HG03139 (cell line): ENCODE results near the gene CERS2.

ENCODE experiments used
- ATAC-seq: cut with Tn5 transposase; IDR thresholded peaks from one replicate; pipeline ENCODE4 v1.9.1; 2021; ENCODE audit not compliant: unreplicated experiment

The CERS2 gene, protein sequence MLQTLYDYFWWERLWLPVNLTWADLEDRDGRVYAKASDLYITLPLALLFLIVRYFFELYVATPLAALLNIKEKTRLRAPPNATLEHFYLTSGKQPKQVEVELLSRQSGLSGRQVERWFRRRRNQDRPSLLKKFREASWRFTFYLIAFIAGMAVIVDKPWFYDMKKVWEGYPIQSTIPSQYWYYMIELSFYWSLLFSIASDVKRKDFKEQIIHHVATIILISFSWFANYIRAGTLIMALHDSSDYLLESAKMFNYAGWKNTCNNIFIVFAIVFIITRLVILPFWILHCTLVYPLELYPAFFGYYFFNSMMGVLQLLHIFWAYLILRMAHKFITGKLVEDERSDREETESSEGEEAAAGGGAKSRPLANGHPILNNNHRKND

DNA sequence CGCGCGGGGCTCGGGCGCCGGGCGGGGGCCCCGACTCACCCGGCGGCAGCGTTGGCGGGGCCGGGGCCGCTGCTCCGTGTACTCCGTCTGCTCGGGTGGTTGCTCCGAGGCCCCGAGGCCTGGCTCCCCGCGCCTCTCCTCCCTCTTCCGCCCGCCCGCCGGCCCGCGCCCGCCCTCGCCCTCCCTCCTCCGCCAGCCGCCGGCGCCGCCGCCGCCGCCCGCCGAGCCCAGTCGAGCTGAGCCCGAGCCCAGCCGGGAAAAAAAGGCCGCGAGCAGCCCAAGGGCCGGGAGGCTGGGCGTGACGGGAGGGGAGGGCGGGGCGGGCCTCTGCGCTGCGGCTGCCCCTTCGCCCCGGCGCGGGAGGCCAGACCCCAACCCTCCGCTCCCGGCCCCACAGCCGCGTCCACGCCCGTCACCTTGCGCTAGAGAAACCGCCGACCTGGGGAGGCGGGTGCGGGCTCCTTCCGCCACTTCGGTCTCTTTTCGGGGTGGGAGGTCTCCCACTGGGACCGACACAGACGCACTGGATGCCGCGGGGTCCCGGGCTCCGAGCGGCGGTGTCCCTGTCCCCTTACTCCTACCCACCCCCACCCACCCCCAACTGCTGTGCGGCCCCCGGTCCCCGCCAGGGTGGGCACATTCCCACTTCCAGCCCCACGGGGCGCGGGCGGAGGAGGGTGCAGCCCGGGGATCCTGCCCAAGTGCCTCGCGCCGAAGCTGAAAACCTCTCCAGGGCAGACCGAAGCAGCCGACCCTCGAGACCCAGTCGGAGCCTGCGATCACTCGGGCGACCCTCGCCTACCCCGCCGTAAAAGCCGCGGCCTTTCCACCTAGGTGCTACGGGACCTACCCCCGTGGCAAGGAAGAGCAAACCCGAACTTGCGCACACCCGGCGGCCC is at the start of gene CERS2:
CERS2 (minus strand) TSS at position 256 of the 899 bp plus-strand sequence. CDS start 5,745 bp downstream, outside the sequence.
- no peak for ATAC-seq

DNA sequence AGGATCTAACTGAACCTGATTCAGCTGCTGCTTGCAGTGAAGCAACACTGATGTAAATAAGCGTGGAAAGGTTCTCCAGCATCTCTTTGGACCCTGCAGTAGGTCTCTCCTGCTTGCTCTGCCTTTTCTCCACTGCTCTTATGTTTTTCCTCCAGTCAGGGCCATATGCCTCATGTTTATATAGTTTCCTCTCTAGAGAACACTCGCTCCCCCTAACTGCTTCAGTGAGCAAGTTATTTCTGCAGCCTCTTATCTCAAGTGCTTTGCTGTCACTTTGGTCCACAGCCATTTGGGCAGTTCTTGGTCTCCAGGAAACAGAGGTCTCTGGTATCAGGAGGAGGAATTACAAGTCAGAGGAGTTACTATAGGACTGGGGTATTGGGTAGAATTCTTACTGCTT is 38.9 kb upstream of the CERS2 start:
- no peak for ATAC-seq

DNA sequence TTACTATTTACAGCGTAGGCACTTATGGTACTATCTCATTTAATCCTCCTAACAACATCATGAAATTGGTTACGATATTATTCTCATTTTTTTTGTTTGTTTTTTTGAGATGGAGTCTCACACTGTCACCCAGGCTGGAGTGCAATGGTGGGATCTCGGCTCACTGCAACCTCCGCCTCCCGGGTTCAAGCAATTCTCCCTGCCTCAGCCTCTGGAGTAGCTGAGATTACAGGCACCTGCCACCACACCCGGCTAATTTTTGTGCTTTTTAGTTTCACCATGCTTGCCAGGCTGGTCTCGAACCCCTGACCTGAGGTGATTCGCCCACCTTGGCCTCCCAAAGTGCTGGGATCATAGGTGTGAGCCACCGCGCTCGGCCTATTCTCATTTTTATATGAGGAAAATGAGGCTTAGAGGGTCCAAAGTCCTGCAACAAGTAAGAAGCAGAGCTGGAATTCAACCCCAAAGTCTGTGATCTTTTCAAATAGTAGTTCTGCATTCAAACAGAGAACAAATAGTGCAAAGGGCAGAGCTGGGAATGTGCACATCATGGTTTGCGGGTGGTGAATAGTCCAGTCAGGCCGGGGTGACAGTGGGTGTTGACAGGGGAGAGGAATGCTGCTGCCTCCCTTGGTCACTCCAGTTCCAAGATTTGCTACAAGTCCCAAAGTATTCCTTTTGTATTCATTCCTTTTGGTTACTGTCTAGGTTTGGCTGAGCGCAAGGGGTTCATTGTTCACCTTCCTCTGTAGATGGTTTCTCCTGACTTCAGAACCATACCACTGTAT is 38.2 kb upstream of the CERS2 start:
- no peak for ATAC-seq

DNA sequence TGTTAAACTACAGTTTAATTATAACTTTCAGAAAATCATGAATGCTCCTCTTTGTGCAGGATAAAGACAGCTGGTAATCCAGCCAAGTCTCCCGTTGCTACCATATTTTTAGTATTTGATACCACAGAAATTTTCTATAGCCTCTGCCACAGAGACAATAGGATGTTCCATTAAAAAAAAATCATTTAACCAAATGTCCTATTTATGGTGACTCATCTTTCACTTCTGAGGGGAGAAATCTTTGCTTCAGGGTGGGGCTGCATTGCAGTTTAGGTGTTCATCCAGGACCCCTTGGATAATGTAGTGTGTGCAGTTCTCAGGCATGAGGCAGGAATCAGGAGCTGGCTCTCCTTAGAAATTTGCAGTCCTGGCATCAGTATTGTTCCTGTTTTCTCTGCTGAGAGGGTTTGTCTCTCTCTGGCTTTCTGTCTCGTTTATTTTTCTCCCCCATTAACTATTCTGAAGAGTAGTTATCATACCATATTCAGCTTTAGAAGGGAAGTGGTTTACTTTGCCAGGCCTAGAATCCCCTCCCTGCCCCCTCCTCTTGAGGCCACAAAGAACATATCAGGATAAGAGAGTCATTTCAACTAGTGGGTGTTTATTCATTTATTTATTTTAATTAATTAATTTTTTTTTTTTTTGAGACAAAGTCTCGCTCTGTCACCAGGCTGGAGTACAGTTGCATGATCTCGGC is 36.7 kb upstream of the CERS2 start:
- ATAC-seq = no peak

DNA sequence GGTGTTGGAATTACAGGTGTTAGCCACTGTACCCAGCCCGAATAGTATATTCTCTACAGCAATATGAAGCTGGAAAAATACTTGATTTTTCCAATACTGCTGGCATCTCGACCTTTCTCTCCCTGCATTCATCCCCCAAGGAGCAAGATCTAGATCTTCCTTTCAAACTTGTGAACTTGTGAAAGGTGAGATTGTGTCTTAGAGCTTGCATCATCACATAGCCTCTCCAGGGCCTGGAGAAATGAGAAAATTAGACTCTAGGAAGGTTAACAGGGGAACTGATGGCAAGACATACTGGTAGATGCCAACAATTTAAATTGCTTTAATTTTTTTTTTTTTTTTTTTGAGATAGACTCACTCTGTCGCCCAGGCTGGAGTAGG is 35.7 kb upstream of the CERS2 start:
- no peak for ATAC-seq

DNA sequence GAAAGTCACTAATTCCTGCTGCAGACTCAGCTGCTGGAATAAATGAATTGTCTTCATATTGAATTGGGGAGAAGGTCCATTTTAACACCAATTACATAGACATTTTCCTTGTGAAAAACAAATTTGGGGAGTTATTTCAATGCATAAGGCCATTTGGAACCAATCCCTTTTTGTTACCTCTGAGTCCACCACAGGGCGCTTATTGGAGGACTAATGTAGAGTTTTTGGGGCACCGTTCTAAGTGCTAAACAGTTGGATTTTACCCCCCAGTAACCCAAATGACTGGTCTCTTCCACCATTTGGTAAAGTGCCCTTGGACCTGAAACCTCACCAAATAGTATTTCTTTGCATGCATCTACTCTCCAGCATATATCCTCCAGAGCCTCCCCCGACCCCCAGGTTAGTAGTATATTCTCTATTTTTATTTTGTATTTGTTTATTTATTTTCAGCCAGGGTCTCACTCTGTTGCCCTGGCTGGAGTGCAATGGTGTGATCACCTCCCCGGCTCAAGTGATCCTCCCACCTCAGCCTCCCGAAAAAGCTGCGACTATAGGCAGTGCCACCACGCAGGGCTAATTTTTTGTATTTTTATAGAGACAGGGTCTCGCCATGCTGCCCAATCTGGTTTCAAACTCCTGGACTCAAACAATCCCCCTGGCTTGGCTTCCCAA is 35.2 kb upstream of the CERS2 start:
- no peak for ATAC-seq

DNA sequence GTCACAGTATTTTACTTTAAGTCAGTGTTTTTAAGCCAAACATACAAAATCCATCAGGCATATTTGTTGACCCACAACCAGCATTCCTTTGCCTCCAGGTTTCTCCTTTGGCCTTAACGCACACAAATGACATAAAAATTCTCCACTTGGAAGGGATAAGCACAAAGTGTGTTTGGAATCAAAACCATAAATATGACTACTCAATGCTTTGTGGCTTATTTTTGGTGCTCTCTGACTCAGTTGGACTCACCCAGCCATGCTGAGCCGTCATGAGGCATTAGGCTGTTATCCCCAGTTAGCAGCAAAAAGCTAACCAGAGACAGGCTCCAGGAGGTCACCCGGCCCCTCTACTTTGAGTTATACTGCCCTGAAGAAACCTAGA is 34.6 kb upstream of the CERS2 start:
- no peak for ATAC-seq

DNA sequence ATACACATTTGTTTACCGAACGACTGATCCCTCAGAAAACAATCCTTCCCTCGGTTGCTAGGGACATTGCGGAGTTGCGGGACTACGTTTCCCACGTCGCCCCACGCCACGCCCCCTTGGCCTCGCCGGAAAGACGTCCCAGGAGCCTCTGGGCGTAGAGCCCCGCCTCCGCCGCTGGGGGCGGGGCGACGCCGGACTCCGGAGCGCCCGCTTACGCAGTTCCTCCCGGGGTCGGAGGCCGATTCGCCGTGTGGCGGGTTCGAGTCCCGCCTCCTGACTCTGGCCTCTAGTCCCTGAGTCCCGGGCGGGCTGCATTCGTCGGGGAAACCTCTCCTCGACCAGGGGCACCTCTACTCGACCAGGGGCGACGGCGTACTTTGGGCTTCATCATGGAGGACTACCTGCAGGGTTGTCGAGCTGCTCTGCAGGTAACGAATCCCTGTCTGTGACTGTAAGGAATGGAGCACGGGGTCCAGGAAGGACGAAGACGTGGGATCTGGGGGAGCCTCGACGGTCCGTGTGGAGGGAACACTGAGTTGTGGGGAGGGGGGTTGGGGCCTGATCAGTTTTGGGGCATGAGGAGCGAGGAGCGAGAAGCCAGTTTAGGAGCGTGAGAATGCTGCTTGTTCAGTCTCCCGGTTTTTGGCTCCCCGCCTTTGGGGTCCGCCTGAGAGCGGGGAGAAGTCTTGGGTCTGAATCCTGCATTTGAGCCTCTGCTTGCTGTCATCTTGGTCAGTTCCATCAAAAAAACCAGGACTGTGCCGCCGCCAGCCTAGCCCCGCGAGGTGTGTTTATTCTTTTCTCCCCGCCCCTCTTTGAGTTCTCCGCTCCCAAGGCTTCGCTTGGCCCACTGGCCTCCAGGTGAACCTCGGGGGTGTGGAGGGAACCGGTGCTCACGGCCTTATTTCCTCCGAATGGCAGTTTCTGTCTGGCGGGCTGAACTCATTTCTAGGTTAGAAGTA is 33.9 kb upstream of the CERS2 start, which contains the start of gene PRUNE1:
PRUNE1 (plus strand) TSS at position 206 of the 962 bp plus-strand sequence; CDS start at position 390, 184 bp downstream.
- peak; percentile 69 for ATAC-seq

DNA sequence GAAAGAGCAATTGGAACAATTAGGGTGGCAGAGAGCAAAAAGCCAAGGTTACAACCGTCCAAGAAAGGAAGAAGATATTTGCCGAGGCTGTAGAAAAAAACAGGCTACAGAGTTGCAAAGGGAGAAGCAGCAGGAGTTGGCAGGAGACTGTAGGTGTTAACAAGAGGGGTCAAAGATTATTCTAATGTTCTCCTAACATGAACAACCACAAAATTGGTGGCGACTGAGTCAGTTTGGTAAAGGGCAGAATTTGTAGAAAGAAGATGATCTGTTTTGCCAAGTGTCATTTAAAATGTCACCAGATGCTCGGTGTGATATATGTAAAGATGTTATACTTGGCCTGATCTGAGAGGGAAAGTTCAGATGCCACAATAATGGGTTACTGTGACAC is 33.2 kb upstream of the CERS2 start:
- ATAC-seq = no peak

DNA sequence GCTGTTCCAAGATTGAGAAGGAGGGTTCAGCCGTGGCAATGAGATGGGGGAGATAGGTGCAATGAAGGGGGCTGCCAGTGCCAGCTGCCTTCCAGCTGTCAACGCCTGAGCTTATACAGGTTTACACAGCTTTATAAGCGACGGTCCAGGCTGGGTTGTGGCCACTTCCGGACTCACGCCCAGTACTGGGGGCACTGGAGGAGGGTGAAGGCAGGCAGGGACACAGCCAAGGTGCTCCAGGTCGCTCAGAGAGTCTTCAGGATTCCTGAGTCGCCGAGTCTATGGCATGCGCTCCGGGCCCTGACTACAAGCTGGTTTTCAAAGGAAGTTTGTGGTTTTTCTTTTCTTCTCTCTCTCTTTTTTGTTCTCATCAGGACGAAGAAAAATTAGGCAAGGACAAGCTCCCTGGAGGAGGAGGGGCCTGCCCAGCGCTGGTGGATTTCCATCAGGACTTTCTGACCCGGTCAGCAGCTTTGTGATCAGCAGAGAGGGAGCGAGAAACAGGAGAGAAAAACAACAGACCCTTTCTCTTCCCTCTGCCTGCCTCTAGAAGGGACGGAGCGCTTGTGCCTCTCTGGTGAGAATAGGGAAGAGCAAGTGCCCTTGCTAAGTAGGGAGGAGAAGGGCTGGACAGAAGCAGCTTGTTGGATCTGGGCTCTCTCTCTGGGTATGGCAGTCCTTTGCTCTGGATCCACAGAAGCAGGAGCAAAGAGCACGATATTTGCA is 31.9 kb upstream of the CERS2 start, which contains the start of gene MINDY1:
MINDY1 (minus strand) TSS at position 576 of the 726 bp plus-strand sequence. CDS start 4,285 bp downstream, outside the sequence.
- ATAC-seq = no peak

DNA sequence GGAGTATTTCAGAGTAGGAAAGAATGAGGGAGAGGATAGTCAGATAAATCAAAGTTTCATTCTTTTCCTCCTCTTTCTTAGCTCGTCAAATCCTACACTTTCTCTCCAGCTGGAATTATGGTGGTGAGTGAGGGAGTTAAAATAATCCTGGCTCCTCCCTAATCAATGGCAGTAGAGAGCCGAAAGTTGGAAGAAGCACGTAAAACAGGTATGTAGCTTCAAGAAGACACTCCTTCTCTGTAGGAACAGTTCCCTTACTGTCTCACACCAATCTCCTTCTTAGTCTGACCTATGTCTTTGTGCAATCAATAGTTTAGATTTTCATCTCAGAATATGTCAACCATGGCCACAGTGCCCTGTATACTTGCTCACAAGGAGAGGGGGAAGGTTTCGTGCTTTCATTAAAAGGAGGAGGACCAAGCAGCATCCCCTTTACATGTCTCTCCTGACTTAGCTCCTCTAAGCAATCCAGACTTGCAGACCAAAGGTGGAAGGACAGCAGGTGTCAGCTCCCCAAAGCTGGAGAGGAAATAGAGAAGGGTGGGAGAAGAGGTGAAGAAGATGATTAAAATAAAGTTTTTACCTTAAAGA is 31.2 kb upstream of the CERS2 start:
- ATAC-seq = no peak

DNA sequence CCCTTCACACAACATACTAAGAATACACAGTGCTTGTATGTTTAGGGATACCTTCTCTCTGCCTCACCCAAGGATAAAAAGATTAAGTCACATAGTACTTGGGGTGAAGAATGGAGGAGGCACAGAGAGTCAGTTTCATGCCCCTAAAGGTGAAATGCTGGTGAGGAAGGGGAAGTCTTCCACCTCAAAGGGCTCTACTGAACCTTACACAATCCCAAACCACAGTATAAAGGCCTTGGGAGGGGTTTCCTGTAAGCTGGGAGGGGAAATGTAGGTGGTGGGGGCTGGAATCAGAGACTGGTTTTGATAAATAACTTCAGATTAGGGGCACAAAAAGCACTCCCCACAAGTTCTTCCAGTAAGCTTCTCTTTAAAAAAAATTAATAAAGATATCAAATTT is 28.5 kb upstream of the CERS2 start:
- no peak for ATAC-seq

DNA sequence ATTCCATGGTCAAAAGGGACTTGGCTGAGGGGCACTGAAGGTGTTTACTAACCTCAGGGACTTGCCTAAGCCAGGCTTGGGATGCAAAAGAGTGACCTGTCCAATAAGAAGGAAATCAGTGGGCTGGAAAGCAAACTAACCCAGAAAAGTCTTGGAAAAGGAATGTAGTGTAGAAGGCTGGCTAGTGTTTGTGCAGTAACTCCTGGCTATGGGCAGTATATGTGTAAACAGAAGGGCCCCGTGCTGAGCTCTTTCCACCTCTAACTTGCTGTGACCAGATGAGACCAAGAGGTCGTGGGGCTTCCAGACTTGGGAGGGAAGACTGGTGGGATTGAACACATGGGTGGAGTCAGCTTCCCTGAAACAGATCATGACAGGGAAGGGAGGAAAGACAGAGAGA is 28.0 kb upstream of the CERS2 start:
- ATAC-seq = no peak

DNA sequence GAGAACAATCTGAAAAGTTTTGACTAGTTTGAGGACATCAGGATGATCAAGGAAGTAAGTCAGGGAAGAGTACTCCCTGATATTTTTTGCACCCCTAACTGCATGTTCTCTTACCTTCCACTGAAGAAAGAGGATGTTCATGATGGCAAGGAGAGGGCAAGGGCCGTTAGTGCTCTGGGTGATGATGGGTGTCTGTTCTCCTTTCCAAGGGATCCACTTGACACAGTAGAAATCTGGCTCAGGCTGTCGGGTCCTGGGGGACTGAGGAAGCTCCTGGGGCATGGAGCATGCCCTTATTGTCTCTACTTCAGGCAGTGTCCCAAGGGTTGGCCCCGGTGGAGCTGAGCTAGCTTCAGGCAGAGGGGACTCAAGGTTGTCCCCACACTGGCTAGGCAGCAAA is 27.4 kb upstream of the CERS2 start:
- no peak for ATAC-seq

DNA sequence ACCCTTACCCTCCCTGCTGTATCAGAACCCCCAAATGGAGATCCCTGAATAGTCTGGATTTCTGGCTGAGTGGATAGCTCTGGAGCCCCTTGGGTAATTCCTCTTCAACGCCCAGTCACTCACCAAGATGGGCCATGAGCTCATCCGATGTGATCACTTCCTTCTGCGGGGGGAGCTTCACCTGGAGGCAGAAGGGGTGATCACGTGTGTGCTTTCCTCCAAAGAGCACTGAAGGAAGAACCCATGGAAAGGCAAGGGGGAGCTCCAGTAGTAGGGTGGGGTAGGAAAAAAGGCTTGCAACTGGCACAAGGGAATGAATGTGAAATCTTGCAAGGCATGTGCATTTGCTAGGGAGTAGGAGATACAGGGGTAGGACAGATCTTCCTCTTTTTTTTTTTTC is 27.0 kb upstream of the CERS2 start:
- no peak for ATAC-seq

DNA sequence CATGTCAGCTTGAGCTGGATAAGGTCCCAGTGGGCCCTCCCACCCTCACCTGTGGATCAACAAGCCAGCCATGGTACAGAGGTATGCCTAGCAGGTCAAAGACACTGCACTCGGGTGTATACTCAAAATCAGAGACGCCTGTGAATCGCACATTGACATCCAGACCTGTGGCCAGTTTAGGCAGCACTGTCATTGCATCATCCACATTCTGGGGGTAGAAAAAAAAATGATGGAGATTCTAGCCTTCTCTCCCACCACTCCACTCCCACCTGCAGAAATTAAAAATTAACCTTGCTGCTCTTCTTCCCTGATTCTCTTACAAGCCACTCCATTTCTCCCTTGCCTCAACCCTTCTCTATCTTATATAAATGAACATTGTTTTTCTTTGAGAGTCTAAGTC is 25.8 kb upstream of the CERS2 start:
- no peak for ATAC-seq

DNA sequence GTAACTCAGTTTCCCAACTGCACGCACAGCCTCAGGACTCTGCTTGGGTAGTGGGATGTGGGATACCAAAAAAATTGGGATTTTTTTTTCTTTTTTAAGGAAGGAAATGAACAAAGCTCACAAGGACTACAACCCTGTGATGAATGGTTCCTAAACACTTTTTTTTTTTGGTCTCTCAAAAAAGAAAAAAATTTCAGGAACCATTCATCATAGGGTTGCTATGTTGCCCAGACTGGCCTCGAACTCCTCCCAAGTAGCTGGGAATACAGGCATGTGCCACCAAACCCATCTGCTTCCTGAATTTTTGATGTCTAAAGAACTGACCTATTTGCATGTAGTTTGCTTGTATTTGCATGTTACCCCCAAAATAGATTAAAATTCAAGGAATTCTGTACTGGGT is 25.3 kb upstream of the CERS2 start:
- no peak for ATAC-seq
